Raji (cell line): ENCODE results near the gene DHRS7.

Source experiments
- POLR2A ChIP-seq: IDR thresholded peaks from 2 replicates; pipeline ENCODE4 v1.6.1; 2011; ENCODE audit warnings: low read depth, low read length, control low read depth; ENCODE audit not compliant: insufficient read depth

The DHRS7 gene

DNA sequence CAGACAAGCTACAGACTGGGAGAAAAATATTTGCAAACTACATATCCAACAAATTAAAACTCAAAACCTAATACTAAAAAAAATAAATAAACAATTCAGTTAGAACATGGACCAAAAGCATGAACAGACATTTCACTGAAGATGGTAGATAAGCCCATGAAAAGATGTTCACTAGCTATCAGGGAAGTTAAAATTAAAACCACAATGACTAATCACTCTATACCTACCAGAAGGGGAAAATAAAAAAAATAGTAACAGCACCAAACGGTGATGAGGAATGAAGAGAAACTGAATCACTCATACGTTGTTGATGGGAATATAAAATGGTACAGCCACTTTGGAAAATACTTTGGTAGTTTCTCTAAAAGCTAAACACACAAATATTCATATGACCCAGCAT lies 31.1 kb upstream of the DHRS7 start:
- no peak for TF ChIP-seq POLR2A

DNA sequence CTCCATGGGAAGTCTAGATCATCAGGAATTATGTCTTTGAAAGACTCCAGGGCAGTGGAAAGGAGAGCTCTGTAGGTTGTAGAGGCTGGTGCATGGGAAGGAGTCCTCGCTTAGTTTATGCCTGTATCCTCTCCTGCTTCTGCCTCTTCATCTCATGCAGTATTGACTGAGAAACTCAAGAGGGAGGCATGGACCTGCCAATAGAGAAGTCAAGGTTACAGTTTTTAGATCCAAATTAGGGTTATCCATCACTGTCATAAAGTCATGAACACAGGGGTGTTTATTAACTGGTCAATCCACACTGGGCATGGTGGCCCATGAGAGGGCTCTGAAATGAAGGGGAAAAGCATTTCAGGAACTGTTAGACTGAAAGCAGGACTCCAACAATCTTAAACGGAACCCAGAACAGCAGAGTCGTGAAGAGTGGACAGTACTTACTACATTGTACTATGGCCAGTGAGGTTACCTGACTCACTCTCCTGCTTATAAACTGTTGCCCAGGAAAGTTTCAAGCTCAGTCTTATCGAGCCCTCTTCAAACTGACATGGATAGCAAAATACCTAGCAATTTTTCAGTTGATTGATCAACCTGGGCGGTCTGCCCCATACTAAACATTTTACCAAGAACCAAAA lies 30.1 kb upstream of the DHRS7 start:
- TF ChIP-seq POLR2A, result no peak

DNA sequence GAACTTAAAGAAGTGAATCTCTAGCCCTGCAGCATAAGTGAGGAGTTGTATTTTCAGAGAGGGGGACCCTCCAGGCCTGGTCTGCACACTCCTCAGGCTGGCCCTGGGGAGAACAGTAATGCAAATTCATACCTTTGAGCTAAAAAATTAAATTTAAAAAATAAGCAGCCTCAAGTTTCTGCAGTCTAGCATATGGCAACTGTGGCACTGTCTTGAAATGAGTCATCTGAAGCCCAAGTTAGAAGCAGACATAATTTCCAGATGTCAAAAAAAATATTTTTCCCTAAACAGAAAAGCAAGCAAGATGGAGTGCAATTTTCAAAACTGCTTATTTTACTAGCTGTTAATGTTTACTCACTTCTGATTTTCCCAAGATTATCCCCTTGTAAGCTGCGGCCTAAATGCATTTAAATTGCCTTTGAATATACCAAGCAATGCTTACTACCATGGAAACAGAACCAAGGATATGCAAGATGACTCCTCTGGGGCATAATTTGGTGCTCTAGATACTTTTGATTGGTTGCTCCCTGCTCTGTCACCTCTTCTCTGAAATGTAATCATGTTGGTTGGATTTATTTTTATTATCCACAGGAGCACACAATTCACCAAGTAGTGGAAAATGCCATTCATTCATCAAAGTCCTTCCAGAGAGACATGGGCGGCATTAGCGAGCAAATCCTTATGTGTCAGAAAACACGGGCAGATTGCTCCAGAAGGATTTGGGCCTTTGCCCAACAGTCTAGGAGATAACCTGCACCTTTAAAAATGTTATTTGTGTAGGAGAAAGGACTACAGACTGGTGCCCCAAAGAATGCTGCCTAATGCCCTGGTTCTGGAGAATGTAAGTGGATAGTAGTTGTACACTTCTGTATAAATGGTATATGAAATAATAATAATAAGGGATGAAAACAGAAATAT lies 25.0 kb upstream of the DHRS7 start:
- TF ChIP-seq POLR2A, result no peak

DNA sequence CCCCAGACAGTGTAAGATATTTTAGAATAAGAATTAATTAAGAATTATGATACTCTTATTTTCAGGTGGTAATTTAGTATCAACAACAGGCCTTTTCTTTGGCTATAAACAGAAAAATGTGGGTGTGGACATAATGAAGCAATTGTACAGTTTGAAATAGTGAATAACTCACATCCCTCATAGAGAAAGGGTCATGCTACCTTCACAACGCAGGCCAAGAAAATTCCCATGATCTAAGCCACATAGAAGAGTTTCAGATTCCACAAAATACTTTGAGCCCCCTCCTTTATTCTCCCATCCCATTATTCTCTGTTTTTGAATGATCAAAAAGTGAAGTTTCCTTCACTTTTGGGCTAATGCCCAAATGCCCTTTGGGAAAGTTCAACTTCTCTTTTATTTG lies 23.5 kb upstream of the DHRS7 start:
- TF ChIP-seq POLR2A, result no peak

DNA sequence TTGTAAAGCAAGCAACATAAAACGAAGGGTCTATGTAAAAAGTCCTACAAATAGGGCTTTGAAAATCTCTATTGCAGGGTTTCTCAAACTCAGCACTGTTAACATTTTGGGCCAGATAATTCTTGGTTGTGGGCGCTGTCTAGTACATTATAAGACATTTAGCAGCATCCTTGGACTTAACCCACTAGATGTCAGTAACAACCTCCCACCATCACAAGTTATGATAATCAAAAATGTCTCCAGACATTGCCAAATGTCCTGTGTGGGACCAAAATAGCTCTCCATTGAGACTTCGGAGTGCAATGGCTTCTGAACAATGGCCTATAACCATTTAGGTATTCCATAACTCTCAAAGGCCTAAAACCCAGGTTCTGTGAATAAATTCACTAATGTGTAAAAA lies 22.9 kb upstream of the DHRS7 start:
- no peak for TF ChIP-seq POLR2A

DNA sequence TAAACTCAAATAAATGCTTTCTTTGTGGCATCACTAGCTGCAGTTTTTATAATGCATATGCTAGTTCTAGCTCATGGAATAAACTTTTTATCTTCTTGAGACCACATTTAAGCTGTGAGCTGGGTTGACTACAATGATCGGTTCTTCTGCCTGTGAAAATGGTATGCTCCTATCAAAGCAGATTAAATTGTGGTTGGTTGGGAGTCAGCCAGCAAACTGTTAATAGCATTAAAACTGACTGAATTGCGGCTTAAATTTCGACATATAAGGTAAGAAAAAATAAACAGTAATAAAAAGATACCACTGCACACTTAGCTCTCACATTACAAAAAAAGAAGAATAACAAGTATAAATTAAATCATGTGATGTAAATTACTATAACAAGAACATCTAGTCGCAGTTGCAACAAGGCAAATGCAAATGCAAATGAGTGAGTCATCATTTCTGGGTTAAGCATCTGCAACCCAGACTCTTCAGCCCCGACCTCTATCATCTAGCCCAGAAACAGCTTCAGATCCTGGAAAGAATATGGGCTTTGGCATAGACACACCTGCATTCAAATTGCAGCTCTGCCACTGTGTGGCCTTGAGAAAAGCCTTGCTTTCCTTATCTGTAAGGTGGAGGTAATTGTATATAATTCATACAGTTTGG lies 19.8 kb upstream of the DHRS7 start:
- TF ChIP-seq POLR2A, result no peak

DNA sequence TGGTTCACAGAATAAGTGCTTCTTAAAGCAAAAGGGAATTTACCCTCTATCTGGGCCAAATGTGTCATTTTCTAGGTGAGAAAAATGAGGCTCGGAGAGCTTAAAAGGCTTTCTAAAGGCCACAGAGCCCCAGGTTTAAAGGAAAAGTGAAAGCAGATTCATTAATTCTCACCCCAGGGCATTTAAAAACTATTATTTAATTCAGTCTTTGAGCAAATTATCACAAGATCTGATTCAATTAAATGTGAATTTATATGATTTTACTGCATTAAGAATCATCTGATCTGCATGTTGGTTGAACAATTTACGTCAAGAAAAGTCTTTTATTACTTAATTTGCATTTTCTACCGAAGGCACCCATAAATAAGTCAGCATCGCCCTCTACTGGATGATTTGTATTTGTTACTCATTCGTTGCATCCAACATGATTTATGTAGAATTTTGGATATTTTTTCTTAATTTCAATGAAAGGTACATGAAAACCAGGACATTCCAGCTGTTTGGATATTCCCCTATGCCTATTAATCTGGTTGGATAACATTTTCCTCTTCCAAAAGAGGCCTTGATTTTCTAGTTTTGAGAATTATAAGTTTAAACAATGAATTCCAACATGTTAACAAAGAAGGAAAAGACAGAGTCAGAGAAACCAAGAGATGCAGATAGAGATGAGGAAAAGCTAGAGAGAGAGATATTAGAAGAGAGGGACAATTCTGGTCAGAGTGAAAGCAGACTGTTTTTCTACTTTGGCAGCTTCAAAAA lies 19.1 kb upstream of the DHRS7 start:
- no peak for TF ChIP-seq POLR2A

DNA sequence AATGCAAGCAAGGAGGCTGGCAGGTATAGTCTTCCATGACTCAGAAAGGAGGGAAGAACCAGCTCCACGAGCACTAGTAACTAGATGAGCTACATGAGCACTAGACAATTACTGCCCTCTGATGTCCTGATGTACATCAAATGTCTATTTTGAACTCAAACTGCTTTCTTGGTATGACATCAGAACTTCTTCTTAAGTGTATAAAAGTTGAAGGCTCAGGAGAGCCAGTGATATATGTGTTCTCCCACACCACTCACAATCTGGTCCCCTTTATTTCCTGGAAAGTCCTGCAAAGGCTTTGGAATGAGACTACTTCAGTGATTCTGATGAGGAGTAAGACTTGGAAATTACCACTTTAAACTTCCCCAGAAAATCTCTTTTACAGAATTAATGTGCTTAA lies 18.5 kb upstream of the DHRS7 start:
- TF ChIP-seq POLR2A, result no peak

DNA sequence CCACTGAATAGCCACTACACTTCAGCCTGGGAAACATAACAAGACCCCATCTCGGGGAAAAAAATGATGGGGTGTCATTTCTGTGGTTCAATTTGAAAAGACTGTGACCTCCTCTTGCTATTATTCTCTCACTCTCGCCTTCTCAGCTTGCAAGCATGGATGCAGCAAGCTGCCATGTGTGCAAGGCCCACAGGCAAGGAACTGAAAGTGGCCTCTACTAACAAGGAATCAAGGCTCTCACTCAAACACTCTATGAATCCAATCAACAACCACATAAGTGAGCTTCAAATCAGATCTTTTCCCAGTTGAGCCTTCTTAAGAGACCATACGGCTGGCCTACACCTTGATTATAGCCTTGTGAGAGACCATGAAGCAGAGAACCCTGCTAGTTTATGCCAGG lies 17.9 kb upstream of the DHRS7 start:
- TF ChIP-seq POLR2A, result no peak

DNA sequence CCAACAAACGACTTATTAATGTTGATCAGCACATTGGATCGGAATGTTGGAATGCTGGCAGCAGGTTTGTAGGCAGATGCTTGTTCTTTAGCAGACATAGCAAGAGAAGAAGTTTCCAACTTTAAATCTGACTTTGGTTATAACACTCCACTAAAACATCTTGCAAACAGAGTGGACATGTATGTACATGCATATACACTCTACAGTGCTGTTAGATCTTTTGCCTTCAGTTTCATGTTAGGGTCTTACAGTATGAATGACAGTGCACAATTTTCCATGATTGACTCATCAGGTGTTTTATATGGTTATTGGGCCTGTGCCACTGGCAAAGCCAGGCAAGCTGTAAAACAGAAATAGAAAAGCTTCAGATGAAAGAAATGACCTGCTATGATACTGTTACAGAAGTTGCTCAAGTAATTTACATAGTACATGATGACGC lies 14.3 kb upstream of the DHRS7 start:
- TF ChIP-seq POLR2A, result no peak

DNA sequence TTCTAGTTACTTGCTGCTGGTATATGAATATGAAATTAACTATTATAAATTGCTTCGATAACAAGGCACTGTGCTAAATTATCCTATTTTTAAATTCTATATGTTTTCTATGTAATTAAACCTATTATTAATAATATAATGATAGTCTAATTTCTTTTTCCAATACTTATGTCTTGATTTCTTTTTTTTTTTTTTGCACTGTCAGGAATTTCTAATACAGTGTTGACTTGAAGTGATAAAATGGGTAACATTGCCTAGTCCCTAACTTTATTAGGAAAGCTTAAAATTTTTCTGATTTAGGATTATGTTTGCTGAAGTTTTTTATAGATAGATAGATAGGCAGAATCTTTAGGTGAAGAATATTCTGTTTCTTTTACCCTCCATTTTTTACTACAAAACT lies 13.6 kb upstream of the DHRS7 start:
- TF ChIP-seq POLR2A, result no peak

DNA sequence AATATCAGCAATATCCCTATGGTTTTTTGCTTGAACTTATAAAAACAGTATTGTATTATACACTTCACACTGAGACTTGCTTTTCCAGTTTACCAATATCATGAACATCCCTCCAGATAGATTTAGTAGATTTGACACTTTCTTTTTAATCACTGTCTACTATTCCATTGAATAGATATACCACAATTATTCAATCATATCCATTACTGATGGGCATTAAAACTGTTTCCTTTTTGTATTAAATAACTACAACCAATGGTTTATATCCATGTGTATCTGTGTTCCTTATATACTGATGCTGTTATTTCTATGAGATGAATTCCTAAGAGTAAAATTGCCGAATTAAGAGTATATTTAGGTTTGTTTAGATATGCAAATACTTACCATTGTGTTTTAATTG lies 13.0 kb upstream of the DHRS7 start:
- TF ChIP-seq POLR2A, result no peak

DNA sequence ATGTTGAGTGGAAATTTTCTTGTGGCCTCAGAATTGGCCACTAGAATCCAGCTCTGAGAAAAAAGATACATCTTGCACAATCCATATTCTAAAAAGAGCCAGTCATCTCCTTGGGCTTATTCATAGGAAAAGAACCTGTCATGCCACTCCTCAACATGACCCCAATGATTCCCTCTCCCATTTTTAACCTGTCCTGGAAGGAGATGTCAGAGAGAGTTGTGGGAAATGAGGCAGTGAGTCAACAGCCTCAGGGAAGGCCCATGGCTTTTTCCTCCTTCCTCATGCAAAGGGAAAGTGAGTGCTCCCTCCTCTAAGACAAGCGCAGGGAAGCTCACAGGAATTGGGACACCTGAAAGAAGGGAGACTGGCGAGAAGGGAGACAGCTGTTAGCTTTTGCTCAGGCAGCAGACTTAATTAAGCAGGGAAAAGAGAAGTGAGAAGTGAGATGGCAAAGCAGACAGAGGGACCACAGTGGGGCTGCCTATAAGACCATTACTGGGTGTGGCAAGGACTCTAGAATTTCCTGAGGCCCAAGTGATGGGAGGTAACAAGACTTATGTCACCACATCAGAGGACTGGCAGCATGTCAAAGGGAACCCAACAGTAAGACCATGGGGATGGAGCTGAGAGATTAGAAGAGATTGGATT lies 10.2 kb upstream of the DHRS7 start:
- TF ChIP-seq POLR2A, result no peak

DNA sequence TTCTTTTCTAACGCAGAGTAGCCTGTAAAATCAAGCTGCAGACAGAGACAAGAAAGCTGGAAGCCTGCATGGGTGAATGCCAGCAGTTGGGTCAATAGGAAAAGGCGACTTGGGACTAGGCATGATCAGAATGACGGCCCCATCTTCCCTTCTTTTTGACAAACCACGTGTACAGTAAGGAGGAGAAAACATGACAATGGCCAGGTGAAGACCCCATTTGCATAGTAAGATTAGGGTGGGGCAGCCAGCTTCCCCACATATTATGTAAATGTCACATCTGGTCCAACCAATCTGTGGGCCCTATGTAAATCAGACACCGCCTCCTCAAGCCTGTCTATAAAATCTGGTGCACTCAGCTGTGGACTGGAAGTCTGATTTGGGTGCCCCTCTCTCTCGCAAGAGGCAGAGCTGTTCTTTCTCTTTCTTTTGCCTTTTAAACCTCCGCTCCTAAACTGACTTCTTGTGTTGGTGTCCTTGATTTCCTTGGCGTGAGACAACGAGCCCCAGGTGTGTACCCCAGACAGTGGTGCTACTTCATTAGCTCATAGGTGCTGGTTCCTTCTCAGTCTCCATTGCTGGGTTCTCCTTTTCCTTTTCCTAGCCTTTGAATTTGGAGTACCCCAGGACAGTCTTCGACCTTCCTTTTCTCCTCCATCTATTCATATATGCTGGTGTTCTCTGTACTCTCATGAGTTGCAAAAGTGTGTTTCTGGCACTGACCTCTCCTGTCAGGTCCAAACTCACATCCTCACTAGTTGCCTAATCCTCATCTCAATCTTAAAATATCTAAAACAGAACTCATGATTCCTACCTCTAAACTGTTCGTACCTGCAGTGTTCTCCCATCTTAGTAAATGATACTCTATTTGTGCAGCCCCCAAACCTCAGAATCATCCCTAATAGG lies 9.4 kb upstream of the DHRS7 start:
- TF ChIP-seq POLR2A, result no peak

DNA sequence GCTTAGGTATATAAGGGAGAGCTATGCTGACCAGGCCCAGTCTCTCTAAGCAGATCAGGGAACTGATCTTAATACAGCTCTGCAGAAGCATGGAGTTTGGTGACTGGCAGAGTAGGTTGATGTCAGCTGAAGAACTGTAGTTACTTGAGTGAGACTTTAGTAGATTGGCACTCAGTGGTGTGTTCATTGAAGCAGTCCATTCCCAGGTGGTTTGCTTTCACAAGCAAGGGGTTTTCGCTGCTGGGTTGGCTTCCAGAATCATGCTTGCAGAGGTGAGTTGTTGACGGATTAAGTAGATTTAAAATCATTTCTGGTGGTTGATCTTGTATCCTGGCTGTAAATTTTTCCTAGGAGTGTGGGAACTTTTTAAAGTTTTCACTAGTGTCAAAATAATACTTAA lies 6.5 kb upstream of the DHRS7 start:
- TF ChIP-seq POLR2A, result no peak
